CD8-positive, alpha-beta memory T cell (primary cell): ENCODE measurements around the gene CREBL2. TPM values are rescaled to one million over a fixed set of nuclear protein-coding genes. Genes with fewer than 3 reads are reported as not detected.

Experiments used
- CTCF ChIA-PET: fragments of 350-600 bp; sonication (Branson Sonifier 250); formaldehyde crosslinking; loops from one replicate; lab custom pipeline; 2021; ENCODE audit warnings: antibody characterized with exemption; lab: Charles Lee
- POLR2A ChIA-PET: fragments of 350-600 bp; sonication (Branson Sonifier 250); formaldehyde crosslinking; loops from one replicate; lab custom pipeline; 2021; ENCODE audit warnings: antibody characterized with exemption; lab: Charles Lee
- DNase-seq, 5 donors: peaks; one replicate each; pipeline versions ENCODE4 v3.0.0 to v3.0.0-alpha.2; 2020 to 2022; ENCODE audit warnings: mixed read lengths in 1 of 5
- H3K27ac ChIP-seq: one replicate; pipeline ENCODE4 v1.7.0; 2013; ENCODE audit warnings: low read depth, mild to moderate bottlenecking, low read length, moderate library complexity
- H3K27me3 ChIP-seq: 2 replicates; pipeline ENCODE4 v1.7.0; 2013; ENCODE audit warnings: low read length, mild to moderate bottlenecking; ENCODE audit not compliant: insufficient read depth, poor library complexity, severe bottlenecking
- H3K36me3 ChIP-seq: 2 replicates; pipeline ENCODE4 v1.7.0; 2013; ENCODE audit warnings: mild to moderate bottlenecking, low read length, moderate library complexity; ENCODE audit not compliant: insufficient read depth
- H3K4me1 ChIP-seq: 2 replicates; pipeline ENCODE4 v1.7.0; 2013; ENCODE audit warnings: mild to moderate bottlenecking, low read length, moderate library complexity; ENCODE audit not compliant: insufficient read depth
- H3K4me3 ChIP-seq: 2 replicates; pipeline ENCODE4 v1.7.0; 2013; ENCODE audit warnings: mild to moderate bottlenecking, low read length
- H3K9me3 ChIP-seq: 2 replicates; pipeline ENCODE4 v1.7.0; 2013; ENCODE audit warnings: mild to moderate bottlenecking, low read length
- H3K27ac Mint-ChIP-seq, 8 donors: one replicate each; pipeline ENCODE4 v1.8.0; 2020 to 2021; ENCODE audit warnings: mixed read lengths in 8 of 8, mild to moderate bottlenecking in 6 of 8, inconsistent platforms in 3 of 8, moderate library complexity in 3 of 8
- H3K27me3 Mint-ChIP-seq, 2 donors: one replicate each; pipeline ENCODE4 v1.8.0; 2020 to 2021; ENCODE audit warnings: mixed read lengths in 2 of 2, mild to moderate bottlenecking in 1 of 2, moderate library complexity in 1 of 2
- H3K36me3 Mint-ChIP-seq, 3 donors: one replicate each; pipeline ENCODE4 v1.8.0; 2020 to 2021; ENCODE audit warnings: mixed read lengths in 3 of 3, inconsistent platforms in 1 of 3, mild to moderate bottlenecking in 1 of 3
- H3K4me1 Mint-ChIP-seq, 3 donors: one replicate each; pipeline ENCODE4 v1.8.0; 2020 to 2021; ENCODE audit warnings: mixed read lengths in 3 of 3, inconsistent platforms in 1 of 3, mild to moderate bottlenecking in 1 of 3
- H3K4me3 Mint-ChIP-seq, 7 donors: one replicate each; pipeline ENCODE4 v1.8.0; 2020 to 2021; ENCODE audit warnings: mixed read lengths in 7 of 7, mild to moderate bottlenecking in 6 of 7, moderate library complexity in 4 of 7, inconsistent platforms in 2 of 7
- H3K9me3 Mint-ChIP-seq, 5 donors: one replicate each; pipeline ENCODE4 v1.8.0; 2020 to 2022; ENCODE audit warnings: mixed read lengths in 5 of 5, mild to moderate bottlenecking in 3 of 5, moderate library complexity in 2 of 5, inconsistent platforms in 1 of 5
- polyA plus RNA-seq: library from polyadenylated mRNA; unstranded; fragments of 300-500 nt; fragmentation: Illumina TruSeq; gene quantifications from one replicate; pipeline ENCODE4 v1.2.3, GENCODE V29; 2021
- total RNA-seq, 2 experiments: library from RNA; stranded (reverse); gene quantifications; one replicate each; pipeline ENCODE4 v1.2.3, GENCODE V29; 2021

Gene CREBL2
- total and polyA plus RNA-seq, 3 experiments from 2014 or later: 21.2 to 50.2 (median 23.2) TPM

GRCh38 chr12:12665194-12665593 lies 53.5 kb downstream of the CREBL2 start:
- no peaks in the 10 kb centered on the region for H3K4me1 Mint-ChIP-seq
- no peak overlapping the region for H3K4me3 Mint-ChIP-seq
- H3K9me3 Mint-ChIP-seq: no peaks in the 10 kb centered on the region
- peaks cover 0 to 5% (median 0%) of the 10 kb centered on the region in 3 donors for H3K36me3 Mint-ChIP-seq
- no peak overlapping the region for H3K27ac ChIP-seq
- POLR2A ChIA-PET: interaction anchor here (0.7 kb wide), 1 partner anchor 315 kb away, joined by 9 read pairs; the partner anchor contains the start of gene MANSC1
- CTCF ChIA-PET: no interaction called here
- H3K27me3 Mint-ChIP-seq: no peaks in the 10 kb centered on the region
- H3K4me1 ChIP-seq: no peaks in the 10 kb centered on the region
- no peaks in the 10 kb centered on the region for H3K36me3 ChIP-seq
- no peak overlapping the region for H3K4me3 ChIP-seq
- no peak overlapping the region for H3K27ac Mint-ChIP-seq
- H3K9me3 ChIP-seq: no peaks in the 10 kb centered on the region
- H3K27me3 ChIP-seq: no peaks in the 10 kb centered on the region
- no peak for DNase-seq

DNA sequence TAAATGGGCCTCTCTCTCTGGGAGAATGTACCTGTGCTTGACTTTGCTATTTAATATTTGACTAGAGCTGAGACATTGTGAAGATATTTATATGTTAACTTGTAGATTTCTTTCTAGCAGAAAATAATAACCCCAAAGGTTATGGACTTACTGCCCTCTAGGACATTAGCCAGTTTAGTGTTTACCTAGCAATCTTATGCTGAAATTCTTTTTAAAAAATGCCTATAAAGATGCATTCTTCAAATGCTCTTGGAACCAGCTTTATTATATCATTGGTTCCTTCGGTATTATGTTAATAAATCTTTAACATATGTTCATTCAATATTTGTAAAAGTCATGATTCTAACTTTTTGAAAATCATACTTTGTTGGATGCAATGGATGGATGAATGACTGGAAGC lies 56.3 kb downstream of the CREBL2 start:
- ChIA-PET POLR2A (no interaction called here), CTCF (interaction anchor here (1.8 kb wide), 1 partner anchor 12 kb away, joined by 5 read pairs; no protein-coding TSS in a partner anchor)
- Mint-ChIP-seq H3K27me3 (no peaks in the 10 kb centered on the region), H3K9me3 (no peaks in the 10 kb centered on the region), H3K36me3 (peaks cover 0 to 5% (median 0%) of the 10 kb centered on the region in 3 donors), H3K4me1 (peaks cover 0 to 5% (median 4%) of the 10 kb centered on the region in 3 donors), H3K4me3 (no peak overlapping the region), H3K27ac (no peak overlapping the region)
- no peak for DNase-seq
- Histone ChIP-seq H3K4me1 (no peaks in the 10 kb centered on the region), H3K36me3 (no peaks in the 10 kb centered on the region), H3K27ac (no peak overlapping the region), H3K4me3 (no peak overlapping the region), H3K9me3 (no peaks in the 10 kb centered on the region), H3K27me3 (no peaks in the 10 kb centered on the region)

GRCh38 chr12:12669020-12669419 lies 57.3 kb downstream of the CREBL2 start:
- H3K9me3 Mint-ChIP-seq: no peaks in the 10 kb centered on the region
- Histone ChIP-seq H3K9me3 (no peaks in the 10 kb centered on the region), H3K27me3 (no peaks in the 10 kb centered on the region), H3K4me3 (no peak overlapping the region), H3K36me3 (no peaks in the 10 kb centered on the region), H3K4me1 (no peaks in the 10 kb centered on the region), H3K27ac (no peak overlapping the region)
- H3K36me3 Mint-ChIP-seq: peaks cover 0 to 5% (median 0%) of the 10 kb centered on the region in 3 donors
- H3K27ac Mint-ChIP-seq: no peak overlapping the region
- CTCF ChIA-PET: no interaction called here
- peaks cover 1 to 11% (median 5%) of the 10 kb centered on the region in 3 donors for H3K4me1 Mint-ChIP-seq
- no peak for DNase-seq
- no peaks in the 10 kb centered on the region for H3K27me3 Mint-ChIP-seq
- POLR2A ChIA-PET: no interaction called here
- H3K4me3 Mint-ChIP-seq: no peak overlapping the region

DNA sequence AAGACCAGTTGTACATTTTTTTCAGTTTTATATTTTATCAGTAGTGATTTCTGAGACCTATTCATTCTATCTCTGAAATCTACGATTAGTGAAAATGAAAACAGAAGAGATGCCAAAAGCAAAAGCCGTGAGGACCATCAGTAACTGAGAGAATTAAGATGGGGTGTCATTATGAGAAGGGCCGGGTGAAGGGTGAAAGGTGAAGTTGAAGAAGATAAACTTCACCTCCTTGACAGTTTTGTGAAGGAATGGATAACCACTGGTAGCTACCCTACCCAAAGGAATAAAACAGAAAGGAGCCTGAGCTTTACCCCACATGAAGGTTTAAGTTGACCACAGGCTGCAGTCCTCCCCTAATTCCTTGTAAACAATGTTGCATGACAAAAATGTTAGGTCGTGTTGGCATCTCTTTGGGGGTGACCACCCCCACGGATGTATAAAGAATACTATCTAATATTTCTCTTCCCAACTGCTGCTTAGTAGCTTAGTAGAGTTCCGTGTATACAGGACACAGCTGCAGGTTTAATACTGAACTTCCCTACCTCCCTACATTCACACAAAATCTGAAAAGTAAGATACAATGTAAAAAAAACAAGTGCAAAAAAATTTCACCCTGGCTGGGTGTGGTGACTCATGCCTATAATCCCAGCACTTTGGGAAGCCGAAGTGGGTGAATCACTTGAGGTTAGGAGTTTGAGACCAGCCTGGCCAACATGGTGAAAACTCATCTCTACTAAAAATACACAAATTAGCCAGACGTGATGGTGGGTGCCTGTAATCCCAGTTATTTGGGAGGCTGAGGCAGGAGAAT lies 60.4 kb downstream of the CREBL2 start:
- Mint-ChIP-seq H3K4me3 (no peak overlapping the region), H3K27ac (no peak overlapping the region), H3K4me1 (peaks cover 1 to 11% (median 5%) of the 10 kb centered on the region in 3 donors), H3K9me3 (no peaks in the 10 kb centered on the region), H3K27me3 (no peaks in the 10 kb centered on the region), H3K36me3 (peaks cover 0 to 3% (median 0%) of the 10 kb centered on the region in 3 donors)
- H3K36me3 ChIP-seq: no peaks in the 10 kb centered on the region
- no peak overlapping the region for H3K4me3 ChIP-seq
- no peaks in the 10 kb centered on the region for H3K4me1 ChIP-seq
- POLR2A ChIA-PET: no interaction called here
- DNase-seq: no peak
- H3K9me3 ChIP-seq: no peaks in the 10 kb centered on the region
- no peaks in the 10 kb centered on the region for H3K27me3 ChIP-seq
- H3K27ac ChIP-seq: no peak overlapping the region
- CTCF ChIA-PET: interaction anchor here (0.9 to 1.2 kb wide), 3 partner anchors 9 to 65 kb away, joined by 3 to 5 read pairs (median 5); no protein-coding TSS in a partner anchor

- Histone ChIP-seq H3K27me3 (no peaks in the 10 kb centered on the region), H3K27ac (no peak overlapping the region), H3K4me1 (no peaks in the 10 kb centered on the region), H3K36me3 (no peaks in the 10 kb centered on the region), H3K9me3 (no peaks in the 10 kb centered on the region), H3K4me3 (no peak overlapping the region)
- Mint-ChIP-seq H3K4me1 (peaks cover 1 to 11% (median 5%) of the 10 kb centered on the region in 3 donors), H3K9me3 (no peaks in the 10 kb centered on the region), H3K27ac (no peak overlapping the region), H3K27me3 (no peaks in the 10 kb centered on the region), H3K36me3 (no peaks in the 10 kb centered on the region), H3K4me3 (no peak overlapping the region)
- DNase-seq: no peak
- CTCF ChIA-PET: no interaction called here
- POLR2A ChIA-PET: no interaction called here
Observed at GRCh38 chr12:12673296-12673695, 61.6 kb downstream of the CREBL2 start.

DNA sequence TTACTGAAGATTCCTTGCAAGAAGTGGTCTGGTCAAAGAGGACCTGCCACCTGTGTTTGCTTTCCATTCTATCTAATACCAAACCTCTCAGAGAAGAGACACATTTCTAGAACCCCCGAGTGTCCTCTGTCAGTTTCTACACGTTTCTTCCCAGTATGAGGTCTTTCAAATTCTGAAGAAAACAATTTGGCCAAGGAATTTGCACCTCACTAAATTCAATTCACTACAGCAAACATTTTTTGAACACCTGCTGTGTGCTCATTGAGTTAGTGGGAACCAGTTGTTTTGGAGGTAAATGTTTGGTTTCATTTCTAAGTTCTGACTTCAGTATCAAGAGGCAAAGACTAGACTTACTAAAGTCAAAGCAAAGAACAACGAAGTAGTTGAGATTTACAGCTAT lies 64.9 kb downstream of the CREBL2 start:
- Histone ChIP-seq H3K27ac (no peak overlapping the region), H3K9me3 (no peaks in the 10 kb centered on the region), H3K4me1 (no peaks in the 10 kb centered on the region), H3K4me3 (no peak overlapping the region), H3K36me3 (no peaks in the 10 kb centered on the region), H3K27me3 (no peaks in the 10 kb centered on the region)
- Mint-ChIP-seq H3K36me3 (no peaks in the 10 kb centered on the region), H3K4me3 (no peak overlapping the region), H3K27ac (peak overlapping the region in 1 of 8 donors; percentile 22), H3K9me3 (no peaks in the 10 kb centered on the region), H3K27me3 (no peaks in the 10 kb centered on the region), H3K4me1 (peaks cover 1 to 11% (median 3%) of the 10 kb centered on the region in 3 donors)
- DNase-seq: no peak
- CTCF ChIA-PET: interaction anchor here (0.9 to 1.2 kb wide), 2 partner anchors 21 to 61 kb away, joined by 3 to 5 read pairs; no protein-coding TSS in a partner anchor
- POLR2A ChIA-PET: no interaction called here

- DNase-seq: no peak
- Mint-ChIP-seq H3K27ac (peak overlapping the region in 1 of 8 donors; percentile 58), H3K4me3 (no peak overlapping the region), H3K9me3 (no peaks in the 10 kb centered on the region), H3K4me1 (no peaks in the 10 kb centered on the region), H3K27me3 (no peaks in the 10 kb centered on the region), H3K36me3 (peaks cover 0 to 1% (median 0%) of the 10 kb centered on the region in 3 donors)
- Histone ChIP-seq H3K27ac (no peak overlapping the region), H3K4me3 (no peak overlapping the region), H3K27me3 (no peaks in the 10 kb centered on the region), H3K36me3 (no peaks in the 10 kb centered on the region), H3K4me1 (no peaks in the 10 kb centered on the region), H3K9me3 (no peaks in the 10 kb centered on the region)
- ChIA-PET CTCF (interaction anchor here (1.1 kb wide), 1 partner anchor 10 kb away, joined by 3 read pairs; no protein-coding TSS in a partner anchor), POLR2A (no interaction called here)
Observed at GRCh38 chr12:12681061-12681765, 69.5 kb downstream of the CREBL2 start.

DNA sequence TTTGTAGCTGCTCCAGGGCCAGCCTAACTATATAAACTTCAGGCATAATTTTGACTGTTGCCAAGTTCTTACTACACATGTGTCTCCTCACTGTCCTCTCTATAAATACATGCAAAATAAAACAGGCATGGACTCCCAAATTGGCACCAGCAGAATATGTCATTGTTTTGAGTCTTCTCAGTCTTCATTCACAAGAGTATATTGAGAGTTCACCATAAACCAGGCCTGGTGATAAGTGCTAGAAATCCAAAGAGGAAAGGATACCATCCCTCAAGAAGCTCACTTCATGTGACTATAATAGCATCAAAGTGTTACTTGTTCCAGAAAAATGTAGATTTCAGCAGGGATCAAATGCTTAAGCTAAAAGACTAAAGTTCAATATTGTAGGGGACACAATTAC lies 70.6 kb downstream of the CREBL2 start:
- Histone ChIP-seq H3K4me1 (no peaks in the 10 kb centered on the region), H3K4me3 (no peak overlapping the region), H3K9me3 (no peaks in the 10 kb centered on the region), H3K27ac (no peak overlapping the region), H3K27me3 (no peaks in the 10 kb centered on the region), H3K36me3 (no peaks in the 10 kb centered on the region)
- Mint-ChIP-seq H3K4me1 (no peaks in the 10 kb centered on the region), H3K27me3 (no peaks in the 10 kb centered on the region), H3K36me3 (peaks cover 0 to 1% (median under 1%) of the 10 kb centered on the region in 3 donors), H3K9me3 (no peaks in the 10 kb centered on the region), H3K27ac (no peak overlapping the region), H3K4me3 (no peak overlapping the region)
- CTCF ChIA-PET: interaction anchor here (1.0 to 1.3 kb wide), 3 partner anchors 13 to 54 kb away, joined by 3 read pairs; no protein-coding TSS in a partner anchor
- POLR2A ChIA-PET: no interaction called here
- no peak for DNase-seq
